Fibroblast of skin of scalp (primary cell): ENCODE measurements around the gene SYNJ1.
A peak's percentile ranks its signal among the peaks of the same experiment; 100 is the strongest.
"Not testable (repeated sequence)": the region's sequence is repeated elsewhere in the genome, so short reads cannot be mapped to it uniquely, and the experiment has no call there.

ENCODE experiments used
- DNase-seq: peaks from one replicate; pipeline ENCODE4 v3.0.0-alpha.2; 2013

Gene SYNJ1

DNA sequence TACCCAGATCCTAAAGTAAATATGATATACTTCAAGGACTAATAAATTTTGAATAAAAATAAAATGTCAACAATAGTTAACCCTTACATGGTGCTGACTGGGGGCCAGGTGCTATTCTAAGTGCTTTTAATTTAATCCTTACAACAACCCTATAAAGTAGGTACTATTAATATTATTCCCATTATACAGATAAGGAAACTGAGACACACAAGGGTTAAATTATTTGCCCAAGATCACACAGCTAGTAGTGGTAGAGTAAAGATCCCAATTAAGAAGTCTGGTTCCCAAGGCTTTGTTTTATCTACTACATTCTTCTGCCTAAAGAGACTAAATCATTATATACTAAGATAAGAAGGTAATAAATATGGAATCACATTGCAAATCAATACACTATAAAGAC lies 34.2 kb downstream of the SYNJ1 start:
- DNase-seq, result no peak

DNA sequence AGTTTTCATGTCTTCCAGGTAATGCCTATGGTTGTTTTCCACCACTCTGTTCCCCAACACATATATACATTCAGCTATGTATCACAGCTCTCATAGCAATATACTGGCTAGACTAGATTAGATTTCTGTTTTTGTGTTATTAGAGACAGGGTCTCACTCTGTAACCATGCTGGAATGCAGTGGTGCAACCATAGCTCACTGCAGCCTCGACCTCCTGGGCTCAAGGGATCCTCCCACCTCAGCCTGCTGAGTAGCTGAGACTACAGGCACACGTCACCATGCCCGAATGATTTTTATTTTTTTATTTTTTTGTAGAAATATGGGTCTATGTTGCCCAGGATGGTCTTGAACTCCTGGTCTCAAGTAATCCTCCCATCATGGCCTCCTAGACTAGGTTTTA lies 37.7 kb downstream of the SYNJ1 start:
- DNase-seq, result no peak

DNA sequence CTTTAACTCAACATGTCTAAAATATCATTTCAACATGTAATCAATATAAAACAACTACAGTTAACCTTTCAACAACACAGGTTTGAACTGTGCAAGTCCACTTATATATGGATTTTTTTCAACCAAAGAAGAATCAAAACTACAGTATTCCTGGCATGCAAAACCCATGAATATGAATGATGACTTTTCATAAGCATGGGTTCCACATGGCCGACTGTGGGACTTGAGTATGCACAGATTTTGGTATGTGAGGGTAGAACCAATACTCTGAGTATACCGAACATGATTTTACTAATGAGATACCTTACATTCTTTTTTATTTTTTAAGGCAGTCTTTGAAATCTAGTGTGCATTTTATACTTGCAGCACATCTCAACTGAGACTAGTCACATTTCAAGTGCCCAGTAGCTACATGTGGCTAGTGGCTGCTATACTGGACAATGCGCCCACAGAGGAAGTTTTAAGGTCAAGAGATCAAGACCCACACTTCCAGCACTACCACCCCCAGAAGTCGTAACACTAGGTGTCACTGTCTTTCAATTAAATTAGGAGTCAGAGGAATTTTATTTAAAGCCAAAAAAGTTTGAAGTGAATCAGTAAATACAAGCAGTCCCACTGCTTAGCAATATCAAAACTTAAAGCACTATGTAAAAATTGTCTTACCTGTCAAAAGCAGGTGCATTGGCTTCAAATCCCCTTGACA lies 40.0 kb downstream of the SYNJ1 start:
- DNase-seq, result no peak

DNA sequence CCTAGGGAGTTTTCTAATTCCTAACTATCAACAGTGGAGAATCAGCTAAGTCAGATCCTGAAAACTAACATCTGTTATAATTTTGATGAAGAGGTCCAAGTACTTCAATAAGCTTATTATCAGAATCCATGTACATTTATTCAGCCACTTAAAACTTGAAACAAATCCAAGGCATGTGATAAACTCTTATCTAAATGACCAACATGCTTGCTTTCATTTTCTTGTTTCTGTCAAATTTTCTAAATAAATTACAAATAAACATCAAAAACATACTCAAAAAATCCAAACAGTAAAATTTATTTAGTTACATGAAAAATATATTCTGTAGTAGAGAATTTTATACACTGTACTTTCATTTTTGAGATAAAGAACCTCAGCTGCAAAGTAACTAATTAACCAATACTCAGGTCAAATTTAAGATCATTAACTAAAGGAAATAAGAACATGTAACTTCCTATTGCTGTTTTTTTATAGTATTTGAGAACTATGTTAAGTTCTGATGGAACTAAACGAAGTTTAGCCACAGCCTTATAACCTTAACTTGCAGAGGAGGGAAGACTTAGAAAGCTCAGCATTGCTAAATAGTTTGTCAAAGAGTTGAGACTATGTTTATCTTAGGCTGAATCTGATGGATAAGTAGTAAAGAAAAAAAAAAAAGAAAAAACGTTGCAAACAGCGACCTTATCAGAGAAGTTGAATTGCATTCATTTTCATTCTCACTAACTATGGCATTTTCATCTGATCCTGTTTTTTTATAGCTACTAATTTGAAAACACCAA lies 44.9 kb downstream of the SYNJ1 start:
- DNase-seq, result no peak

DNA sequence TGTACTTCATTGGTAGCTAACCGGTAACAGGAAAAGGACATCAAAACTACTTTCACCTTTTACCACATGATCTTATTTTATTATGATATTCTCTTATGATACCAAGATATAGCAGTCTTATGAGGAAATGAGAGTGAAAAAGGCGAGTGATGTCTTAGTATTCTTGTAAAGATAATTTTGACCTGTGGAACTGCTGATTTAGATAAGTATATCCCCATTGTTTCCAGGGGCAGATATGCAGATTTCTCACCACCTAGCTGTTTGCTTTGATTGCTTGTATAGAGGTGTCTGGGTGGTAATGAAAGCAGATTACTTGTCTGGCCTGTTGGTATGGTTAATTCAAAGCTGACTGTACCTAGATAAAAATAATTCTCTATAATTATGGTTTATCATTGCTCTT lies 53.1 kb downstream of the SYNJ1 start:
- DNase-seq, result no peak

DNA sequence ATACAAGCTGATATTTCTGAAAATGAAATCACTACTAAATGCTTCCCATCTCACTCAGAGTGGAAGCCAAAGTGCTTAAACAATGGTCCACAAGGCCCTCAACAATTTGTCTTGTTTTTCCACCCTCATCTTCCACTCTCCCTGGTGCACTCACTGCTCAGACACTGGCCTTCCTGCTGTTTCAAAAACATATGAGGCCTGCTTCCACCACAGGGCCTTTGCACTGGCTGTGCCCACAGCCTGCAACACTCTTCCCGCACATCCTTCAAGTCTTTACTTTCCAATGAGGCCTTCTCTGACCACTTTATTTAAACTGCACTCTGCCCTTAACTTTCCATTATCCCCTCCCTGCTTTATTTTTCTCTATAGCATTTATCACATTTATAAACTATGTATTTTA lies 53.8 kb downstream of the SYNJ1 start:
- no peak for DNase-seq

DNA sequence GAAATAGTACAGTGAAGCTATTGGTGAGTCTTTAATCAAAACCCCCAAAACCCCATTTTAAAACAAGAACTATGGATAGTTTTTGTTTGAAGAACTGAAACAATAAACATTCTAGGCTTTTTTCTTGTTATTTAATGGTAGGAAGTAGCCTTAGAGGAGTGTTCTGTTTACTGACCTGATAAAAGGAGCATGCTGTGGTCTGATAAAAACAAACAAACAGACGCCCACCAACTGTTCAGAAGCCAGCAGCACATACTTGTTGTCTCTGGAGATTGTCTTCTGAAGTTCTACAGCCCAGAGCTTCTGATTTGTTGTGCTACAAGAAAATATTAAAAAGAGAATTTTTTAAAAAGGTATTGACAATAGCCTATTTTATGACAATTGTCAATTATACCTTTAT lies 61.6 kb downstream of the SYNJ1 start:
- DNase-seq, result no peak

DNA sequence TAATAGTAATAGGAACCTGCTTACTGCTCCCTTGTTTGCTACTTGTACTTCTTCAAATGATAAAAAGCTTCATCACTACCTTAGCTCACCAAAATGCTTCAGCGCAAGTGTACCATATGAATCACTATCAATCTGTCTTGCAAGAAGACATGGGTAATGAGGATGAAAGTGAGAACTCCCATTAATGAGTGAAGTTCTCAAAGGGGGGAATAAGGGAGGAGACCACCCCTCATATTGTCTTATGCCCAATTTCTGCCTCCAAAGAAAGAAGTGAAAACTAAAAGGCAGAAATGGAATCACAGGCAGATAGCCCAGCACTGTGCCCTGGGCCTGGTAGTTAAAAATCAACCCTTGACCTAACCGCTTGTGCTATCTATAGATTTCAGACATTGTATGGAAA lies 63.7 kb downstream of the SYNJ1 start:
- not testable (repeated sequence) for DNase-seq

DNA sequence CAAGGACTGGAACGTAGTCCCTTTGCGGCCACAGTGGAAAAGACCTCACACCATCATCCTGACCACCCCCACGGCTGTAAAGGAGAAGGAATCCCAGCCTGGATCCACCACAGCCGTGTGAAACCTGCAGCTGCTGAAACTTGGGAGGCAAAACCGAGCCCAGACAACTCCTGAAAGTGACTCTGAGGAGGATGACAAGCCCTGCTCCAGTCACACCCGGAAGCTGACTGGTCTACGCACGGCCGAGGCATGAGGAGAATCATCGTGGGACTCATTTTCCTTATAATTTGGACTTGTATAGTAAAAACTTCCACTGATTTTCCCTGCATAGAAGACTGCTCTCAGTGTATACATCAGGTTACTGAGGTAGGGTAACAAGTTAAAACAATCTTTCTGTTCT lies 65.8 kb downstream of the SYNJ1 start:
- DNase-seq, result not testable (repeated sequence)

DNA sequence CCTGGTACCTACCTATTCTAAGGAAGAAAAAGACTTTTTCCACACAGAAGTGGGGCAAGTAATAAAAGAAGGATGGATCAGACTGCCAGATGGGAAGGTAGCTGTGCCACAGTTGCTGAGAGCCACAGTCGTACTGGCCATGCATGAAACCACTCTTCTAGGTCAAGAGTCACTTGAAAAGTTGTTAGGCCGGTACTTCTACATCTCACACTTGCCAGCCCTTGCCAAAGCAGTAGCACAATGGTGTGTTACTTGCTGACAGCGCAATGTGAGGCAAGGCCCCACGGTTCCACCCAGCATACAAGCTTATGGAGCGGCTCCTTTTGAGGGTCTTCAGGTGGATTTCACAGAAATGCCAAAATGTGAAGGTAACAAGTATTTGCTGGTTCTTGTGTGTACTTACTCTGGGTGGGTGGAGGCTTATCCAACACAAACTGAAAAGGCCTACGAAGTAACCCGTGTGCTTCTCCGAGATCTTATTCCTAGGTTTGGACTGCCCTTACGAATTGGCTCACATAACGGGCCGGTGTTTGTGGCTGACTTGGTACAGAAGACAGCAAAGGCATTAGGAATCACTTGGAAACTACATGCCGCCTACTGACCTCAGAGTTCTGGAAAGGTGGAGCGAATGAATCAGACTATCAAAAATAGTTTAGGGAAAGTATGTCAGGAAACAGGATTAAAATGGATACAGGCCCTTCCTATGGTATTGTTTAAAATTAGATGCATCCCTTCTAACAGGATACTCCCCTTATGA lies 66.6 kb downstream of the SYNJ1 start:
- not testable (repeated sequence) for DNase-seq

DNA sequence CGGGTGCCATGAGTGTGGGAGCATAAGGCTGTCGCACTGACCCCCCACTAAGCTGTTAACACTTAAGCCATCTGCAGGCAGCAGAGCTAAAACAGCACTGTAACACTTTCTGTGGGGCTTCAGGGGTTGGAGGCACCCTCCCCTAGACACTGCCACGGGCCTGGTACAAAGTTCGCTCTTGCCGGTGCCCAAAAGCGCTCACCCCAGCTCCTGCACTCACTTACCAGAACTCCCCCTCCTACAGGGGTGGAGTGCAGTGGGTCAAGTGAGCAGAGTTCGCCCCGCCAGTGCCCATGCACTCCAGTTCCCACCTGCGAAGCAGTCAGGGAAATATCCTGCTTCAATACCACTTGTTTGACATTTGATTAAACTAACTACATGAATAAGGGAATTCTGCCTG lies 69.3 kb downstream of the SYNJ1 start:
- DNase-seq, result no peak

DNA sequence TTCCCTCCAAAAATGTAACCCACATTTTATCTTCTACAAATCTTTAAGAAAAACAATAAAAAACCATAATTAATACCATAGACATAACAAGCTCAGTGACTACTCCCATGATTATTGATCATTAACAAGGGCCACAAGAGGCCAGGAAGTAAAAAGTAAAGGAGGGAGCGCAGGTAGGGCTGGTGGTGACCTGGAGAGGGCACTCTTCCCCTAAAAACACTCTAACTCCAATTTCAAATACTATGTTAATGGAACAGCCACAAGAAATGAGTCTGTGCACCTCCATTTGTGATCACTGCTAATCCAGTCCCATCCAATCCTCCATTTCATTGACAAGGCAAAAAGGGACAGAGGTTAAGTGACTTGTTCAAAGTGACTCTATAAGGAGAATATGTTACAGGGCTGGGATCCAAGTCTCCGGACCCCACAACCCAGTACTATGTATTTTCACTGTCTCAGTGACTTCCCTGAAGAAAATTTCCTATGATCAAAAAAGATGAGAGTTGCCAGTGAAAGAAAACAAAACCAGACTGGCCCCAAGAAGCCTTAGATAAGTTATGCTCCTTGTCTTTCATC lies 74.4 kb downstream of the SYNJ1 start:
- peak; percentile 10 for DNase-seq

DNA sequence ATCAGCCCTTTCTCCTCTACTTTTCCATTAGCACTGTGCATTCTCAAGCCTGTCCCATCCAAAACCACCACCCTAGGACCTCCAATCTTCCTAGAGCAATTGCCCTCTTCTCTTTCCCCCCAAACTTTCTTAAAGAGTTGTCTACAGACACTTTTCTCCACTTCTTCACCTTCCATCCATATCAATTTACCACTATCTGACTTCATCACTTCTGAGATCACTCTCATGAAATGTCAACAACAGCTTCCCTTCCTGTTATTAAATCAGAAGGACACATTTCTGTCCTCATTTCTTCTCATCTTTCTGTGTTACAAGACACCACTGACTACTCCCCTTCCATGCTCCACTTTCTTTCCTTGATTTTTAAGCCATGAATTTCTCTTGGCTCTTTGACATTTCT lies 79.6 kb downstream of the SYNJ1 start:
- DNase-seq, result no peak

DNA sequence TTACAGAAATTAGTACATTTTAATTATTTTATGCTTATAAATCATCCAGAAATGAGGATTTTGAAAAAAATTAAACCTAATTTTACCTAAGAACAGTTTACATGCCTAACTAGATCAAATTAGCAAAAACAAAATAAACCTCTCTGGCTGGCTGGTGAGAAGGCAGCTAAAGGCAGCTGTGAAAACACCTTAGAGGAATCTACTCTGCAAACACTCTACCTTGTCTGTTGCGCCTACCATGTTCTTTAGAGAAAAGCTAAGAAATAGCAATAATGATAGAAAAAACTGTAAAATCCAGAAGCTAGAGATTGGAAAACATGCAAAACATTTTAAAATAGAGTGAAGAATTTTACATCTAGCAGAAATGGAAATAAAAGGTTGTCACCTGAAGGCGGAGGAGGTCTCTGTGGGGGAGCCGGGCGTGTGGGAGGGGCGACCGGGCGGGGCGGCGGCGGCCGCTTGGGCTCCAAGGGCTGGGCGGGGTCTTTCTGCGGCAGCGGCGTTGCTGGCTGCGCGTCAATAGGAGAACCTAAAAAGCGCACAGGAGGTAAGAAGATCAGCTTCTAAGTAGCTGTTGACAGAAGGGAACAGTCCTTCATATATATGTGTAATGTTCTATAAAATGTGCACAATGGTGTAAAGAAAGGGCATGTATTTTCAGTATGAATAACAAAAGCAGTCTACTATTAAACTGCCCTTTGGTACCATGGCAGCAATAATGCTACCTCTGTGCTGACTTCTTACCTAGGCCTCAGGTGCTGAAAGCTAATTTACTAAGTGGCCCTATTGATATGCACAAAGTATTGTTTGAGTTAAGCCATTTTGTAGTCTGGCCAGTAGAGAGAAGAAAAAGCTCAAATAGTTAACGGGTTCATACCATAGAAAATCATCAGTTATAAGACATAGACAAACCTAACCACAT lies 82.3 kb downstream of the SYNJ1 start:
- DNase-seq, result no peak

DNA sequence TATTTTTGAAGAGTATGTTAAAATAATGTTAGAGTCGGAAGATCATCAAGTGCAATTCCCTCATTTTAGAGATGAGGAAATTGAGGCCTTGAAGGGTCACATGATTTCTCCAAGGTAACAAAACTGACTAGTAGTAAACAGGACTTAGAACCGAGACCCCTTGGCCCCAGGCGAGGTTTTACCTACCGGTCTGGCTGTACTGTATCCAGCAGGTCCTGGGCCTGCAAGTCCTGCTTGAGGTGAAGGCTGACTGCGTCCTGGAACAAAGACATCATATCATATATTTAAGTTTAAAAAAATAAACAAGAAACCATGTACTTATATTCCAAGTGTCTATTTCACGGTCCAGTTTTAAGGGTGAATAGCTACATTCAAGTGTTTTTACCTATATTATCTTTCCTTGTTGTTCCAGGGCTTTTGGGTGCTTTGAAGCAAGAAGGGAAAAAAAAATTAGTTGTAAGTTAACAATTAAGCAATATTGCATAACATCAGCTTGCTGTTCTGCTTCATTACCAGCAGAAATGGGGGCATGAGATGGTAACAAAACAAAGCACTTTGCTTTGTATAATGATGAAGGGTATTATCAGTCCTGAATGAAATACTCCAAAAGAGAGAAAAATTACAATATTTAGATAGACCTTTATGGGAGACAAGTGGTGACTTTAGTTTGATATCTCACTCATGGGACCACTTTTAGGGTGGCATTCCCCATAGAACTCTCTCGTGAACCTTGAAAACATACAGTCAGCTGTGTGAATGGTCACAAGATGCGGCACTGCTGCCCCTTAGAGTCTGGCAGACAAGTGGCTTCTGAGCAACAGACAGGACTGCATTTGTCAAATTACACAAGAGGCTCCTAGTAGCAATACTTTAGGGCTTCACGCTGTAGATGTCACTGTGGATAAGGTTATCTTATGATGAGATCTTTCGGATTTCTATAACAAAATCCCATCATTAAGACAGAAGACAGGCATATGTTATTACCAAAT lies 85.8 kb downstream of the SYNJ1 start:
- no peak for DNase-seq

DNA sequence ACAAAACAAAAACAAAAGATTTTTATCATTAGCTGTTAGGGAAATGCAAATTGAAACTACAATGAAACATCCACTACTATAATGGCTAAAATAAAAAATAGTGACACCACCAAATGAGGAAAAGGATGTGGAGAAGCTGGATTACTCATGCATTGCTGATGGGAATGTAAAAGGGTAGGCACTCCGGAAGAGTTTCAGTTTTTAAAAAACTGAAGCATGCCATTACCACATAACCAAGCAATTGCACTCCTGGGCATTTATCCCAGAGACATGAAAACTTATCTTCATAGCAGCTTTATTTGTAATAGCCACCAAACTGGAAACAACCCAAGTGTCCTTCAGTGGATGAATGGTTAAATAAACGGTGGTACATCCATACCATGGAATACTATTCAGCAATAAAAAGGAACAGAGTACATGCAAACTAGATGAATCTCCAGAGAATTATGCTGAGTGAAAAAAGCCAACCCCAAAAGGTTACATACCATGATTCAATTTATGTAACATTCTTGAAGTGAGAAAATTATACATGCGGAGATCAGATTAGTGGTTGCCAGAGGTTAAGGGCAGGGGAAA lies 101.1 kb downstream of the SYNJ1 start:
- peak; percentile 38 for DNase-seq

DNA sequence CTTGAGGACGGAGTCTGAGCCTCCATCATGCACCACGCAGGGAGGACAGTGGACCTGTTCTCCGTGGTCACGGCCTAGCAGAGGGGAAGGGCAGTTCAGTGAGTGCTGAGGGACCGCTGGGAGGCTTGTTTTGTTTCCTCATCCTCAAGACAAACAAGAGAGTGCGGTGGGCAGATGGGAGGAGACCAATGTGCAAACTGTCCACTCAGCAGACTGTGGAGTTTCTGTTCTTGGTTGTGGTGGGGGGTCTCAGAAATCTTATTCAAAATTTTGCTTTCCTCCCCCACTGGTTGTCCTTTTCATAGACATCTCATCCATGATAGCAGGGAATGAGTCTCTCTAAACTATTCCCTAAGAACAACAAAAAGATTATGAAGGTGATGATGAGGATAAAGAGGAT lies 109.6 kb downstream of the SYNJ1 start:
- DNase-seq, result not testable (repeated sequence)

DNA sequence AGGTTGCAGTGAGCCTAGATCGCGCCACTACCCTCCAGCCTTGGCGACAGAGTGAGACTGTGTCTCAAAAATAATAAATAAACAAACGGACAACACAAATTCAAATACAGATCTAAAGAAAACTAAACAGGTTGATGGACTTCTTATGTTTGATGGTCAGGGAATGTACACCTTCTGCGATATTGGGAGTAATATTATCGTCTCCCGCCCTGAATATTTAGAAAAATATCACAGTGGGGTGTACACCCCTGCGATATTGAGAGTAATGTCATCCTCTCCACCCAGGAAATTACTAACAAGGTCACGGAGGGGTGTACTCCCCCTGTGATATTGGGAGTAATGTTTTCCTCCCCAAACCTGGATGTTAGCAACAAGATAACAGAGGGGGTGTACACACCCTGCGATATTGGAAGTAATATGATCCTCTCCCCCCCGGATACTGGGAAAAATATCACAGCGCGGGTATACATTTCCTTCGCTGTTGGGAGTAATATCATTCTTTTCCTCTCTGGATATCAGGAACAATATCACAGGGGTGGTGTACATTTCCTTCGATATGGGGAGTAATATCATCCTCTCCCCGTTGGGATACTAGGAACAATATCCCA lies 114.3 kb downstream of the SYNJ1 start:
- DNase-seq, result no peak

DNA sequence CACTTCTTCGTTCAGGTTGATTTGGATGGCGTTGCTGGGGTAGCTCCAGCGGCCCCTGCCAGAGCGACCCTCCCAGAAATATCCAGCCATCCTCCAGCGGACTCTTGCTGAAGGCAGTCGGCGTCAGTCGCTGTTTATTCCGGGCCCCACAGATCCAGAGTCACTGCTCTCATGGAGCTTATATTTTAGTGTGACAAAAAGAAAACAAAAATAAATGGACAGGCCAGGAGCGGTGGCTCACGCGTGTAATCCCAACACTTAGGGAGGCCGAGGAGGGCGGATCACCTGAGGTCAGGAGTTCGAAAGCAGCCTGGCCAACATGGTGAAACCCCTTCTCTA lies 114.8 kb downstream of the SYNJ1 start:
- DNase-seq, result no peak
